Kidney glomerular epithelial cell (primary cell): ENCODE results near the gene SLC12A2.

ENCODE experiments used
- DNase-seq: peaks from one replicate; lab custom pipeline; 2025; lab: John Stamatoyannopoulos, UW

The SLC12A2 gene

DNA sequence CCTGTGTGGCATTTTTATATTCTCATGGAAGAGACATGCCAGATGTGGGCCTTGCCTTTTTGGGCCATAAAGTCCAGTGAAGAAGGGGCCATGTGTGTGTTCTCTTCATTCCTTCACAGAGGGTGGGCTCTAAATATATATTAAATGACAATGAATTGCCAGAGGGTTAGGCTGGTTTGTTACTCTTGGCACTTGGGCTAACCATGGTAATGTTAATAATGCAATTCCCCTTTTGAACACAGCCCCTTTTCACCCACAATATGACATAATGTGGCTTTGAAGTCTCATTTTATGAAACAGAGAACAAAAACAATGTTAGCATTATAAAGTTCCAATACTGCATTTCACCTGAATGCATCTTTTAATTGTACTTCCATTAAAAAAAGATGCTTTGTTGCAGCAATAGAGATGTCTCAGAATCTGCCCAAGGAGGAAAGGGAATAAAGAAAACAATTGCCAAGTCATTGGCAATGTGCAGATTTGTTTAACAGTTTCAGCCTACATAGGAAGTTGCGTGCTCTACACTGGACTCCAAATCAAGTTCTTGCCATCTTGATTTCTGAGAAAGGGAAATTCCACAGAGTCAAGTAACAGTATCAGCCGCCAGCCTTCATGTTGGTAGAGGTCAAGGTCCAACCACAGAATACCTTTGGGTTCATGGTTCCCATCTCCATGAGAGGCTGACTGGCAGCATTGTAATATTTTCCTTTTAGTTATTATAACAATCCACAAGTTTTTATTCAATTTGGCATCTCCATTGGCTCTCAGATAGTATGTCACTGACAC is 141.9 kb downstream of the SLC12A2 start:
- DNase-seq: no peak

DNA sequence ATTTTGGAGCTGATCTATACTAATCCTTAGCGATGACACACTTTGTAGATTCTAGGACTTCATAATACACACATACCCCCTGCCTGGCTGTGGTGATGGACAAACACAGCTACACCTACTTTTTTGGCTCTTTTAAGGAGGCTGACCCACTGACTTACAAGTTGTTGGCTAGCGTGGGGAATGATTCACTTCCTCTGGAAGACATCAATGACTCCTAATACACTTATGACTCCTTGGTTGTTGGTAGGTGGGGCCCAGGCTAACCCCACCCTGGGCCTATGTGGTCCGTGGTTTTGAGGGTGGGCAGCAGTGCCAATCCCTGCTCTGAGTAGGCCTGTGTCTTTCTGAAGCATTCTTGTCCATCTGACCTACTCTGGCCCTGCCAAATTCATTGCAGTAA is 144.4 kb downstream of the SLC12A2 start:
- DNase-seq: peak; percentile 65

DNA sequence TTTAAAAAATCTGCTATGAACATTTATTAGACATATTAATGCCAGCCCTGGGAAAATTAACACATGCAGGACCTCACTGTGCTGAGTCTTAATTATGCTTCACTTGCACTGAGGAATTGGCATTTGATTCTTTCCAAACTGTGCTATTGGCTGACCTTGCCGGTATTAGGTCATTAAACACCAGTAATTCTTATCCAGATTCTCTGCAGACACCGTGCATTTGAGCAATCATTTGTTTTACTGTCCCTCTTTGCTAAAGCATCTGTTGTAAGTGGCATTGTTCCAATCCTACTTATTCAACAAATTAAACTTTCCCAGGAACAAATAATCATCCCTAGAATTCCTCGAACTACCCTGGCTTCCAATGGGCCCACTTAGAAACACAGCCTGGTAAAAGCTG is 145.0 kb downstream of the SLC12A2 start:
- DNase-seq: peak; percentile 35

DNA sequence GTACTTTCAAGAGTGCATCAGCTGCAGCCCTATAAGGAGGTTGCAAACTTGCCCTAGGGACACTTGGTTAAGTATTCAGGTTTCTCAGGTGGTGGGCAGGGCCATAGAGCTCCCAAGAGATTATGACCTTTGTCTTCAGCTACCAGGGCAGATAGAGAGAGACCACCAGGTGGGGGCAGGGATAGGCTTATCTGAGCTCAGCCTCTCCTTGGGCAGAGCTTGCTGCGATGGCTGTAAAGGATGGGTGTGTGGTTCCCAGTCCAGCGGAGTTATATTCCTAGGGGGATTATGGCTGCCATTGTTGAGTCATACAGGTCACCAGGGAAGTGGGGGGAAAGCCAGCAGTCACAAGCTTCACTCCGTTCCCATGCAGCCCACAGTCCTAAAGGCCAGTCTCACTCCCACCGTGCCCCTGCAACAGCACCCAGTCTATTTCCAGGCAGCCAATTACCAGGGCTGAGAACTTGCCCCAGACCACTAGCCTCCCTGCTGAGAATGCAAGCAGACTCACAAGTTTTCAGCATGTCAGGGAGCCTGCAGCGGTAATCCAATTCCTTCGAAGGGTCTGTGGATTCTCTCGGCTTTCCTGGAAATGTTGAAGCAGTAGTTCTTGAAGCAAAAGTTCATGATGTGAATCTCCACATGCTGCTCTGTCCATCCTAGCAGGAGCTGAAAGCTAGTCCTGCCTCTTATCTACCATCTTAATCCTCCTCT is 151.5 kb downstream of the SLC12A2 start:
- no peak for DNase-seq

DNA sequence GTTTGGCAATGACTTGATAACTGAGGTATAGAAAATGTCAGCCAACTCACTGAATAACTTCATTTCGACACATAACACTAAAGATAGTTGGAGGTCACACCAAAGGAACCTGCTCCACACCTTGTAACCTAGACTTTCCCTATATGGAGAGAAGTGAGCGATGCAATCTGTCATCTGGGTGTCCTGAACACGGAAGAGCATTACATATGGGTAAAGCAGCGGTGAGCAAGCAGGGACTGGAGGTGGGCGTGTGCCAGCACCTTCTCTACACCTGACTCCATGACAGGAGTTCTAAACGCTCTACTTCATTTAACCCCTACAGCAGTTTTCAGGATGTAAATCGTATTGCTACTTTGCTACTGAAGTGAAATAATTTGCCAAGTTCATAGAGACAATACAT is 152.8 kb downstream of the SLC12A2 start:
- DNase-seq: no peak

DNA sequence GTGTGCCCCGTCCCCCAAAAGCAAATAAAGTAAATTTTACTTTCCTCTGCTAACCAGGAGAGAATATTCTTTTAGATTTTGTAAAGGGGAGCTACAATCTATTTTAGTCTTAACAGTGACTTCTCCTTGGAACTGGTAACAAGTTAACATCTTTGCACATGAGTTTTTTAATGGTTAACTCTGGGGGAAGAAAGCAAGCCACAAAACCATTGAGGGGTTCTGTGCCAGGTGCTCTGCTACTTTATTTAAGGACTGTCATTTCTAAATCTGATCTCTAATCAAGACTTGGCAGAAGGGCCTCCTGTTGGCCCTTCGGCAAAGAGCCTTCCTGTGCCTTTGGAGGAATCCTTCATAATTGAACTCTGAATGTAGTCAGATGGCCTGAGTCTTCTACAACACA is 153.4 kb downstream of the SLC12A2 start:
- DNase-seq: no peak

DNA sequence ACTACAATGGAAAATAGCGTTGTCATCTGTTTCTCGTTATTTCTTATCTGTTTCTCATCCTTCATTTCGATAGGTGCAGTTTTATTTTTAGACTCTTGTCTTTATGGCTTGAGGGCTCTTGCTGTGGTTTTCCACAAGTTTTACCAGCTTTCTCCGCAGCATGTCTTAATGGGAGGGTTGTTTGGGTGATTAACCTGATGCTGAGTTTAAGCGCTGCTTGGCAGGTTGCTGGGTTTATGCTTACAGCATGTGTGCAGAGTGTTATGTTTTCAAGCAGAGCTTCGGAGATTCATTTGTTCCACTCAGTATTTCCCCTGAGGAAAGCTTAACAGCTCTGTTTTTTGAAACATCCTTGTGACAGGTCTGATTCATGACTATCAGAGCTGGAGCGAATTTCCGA is 154.0 kb downstream of the SLC12A2 start:
- DNase-seq: no peak
